GM12892 (cell line): ENCODE measurements around the gene MEAK7.

Experiments used
- DNase-seq: peaks from one replicate; pipeline ENCODE4 v3.0.0; 2011; ENCODE audit not compliant: insufficient read length
- FAIRE-seq: peaks from 2 replicates; lab custom pipeline; 2011; peaks lifted over from hg19 to GRCh38; lab: Jason Lieb, UNC
- POLR2A ChIP-seq: IDR thresholded peaks from 2 replicates; pipeline ENCODE4 v1.6.1; 2011; ENCODE audit warnings: low read depth, low read length, control low read depth
- POLR2AphosphoS5 ChIP-seq: IDR thresholded peaks from 2 replicates; pipeline ENCODE4 v1.6.1; 2011; ENCODE audit warnings: low read depth, low read length, control low read depth
- TAF1 ChIP-seq: IDR thresholded peaks from 2 replicates; pipeline ENCODE4 v1.6.1; 2011; ENCODE audit warnings: low read depth, mild to moderate bottlenecking, control low read depth, low read length, borderline replicate concordance

Gene MEAK7

GRCh38 chr16:84496991-84497390, 7.5 kb downstream of the MEAK7 start:
- FAIRE-seq (no peak), DNase-seq (no peak)
- TF ChIP-seq POLR2AphosphoS5 (no peak), TAF1 (no peak), POLR2A (no peak)

GRCh38 chr16:84495506-84495905, 9.0 kb downstream of the MEAK7 start:
- FAIRE-seq = no peak
- DNase-seq = no peak
- no peak for TF ChIP-seq POLR2A
- no peak for TF ChIP-seq POLR2AphosphoS5
- no peak for TF ChIP-seq TAF1

- FAIRE-seq (no peak), DNase-seq (no peak)
- TF ChIP-seq TAF1 = no peak
- TF ChIP-seq POLR2AphosphoS5 = no peak
- TF ChIP-seq POLR2A = no peak
Observed at GRCh38 chr16:84489131-84489530, 15.3 kb downstream of the MEAK7 start.

DNA sequence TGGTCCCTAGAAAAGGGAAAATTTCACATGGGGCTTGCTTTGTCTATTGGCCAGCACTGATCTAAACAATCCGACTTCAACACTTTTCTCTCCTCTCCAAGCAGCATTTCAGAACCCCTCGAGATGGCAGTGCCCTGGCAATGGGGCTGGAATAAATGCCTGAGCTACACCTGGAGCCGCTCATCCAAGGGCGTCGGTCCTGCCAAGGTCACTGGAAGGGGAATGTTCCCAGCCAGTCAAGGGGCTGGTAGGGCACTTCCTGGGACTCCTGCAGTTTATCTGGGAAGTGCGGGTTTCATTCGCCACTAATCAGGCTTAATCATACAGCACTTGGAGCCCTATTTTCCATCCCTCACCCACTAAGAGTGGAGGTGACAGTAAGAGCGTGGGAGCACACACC, 17.1 kb downstream of the MEAK7 start:
- no peak for FAIRE-seq
- DNase-seq = no peak
- TF ChIP-seq POLR2A (no peak), TAF1 (no peak), POLR2AphosphoS5 (no peak)

DNA sequence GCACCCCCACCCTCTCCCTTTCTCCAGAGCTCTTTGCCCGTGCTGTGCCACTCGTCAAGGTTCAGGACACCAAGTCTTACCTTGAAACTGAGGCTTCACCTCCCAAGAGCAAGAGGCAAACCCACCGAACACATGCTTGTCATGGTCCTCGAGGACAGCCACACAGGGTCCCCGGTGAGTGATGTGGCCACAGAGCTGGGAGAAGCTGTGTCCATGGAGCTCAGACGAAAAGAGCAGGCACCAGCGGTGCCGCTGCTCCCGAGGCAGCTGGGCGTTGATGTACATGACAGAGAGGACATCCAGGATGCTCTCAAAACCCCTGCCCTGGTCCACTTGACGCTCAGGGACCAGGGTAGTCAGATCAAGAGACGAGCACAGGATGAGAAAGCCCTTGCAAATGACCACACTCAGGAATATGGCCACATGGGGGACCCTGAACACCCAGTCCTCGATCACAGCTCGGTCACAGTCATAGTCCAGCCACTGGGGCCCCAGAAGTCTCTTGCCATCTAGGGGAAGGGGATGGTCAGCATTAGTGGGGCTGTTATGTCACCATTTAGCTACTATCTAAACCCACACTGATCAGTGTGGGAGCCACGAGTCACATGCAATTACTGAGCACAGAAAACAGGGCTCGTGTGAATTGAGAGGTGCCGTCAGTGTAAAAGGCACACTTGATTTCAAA, 17.8 kb downstream of the MEAK7 start:
- TF ChIP-seq POLR2A (no peak), TAF1 (no peak), POLR2AphosphoS5 (no peak)
- DNase-seq (no peak), FAIRE-seq (no peak)

DNA sequence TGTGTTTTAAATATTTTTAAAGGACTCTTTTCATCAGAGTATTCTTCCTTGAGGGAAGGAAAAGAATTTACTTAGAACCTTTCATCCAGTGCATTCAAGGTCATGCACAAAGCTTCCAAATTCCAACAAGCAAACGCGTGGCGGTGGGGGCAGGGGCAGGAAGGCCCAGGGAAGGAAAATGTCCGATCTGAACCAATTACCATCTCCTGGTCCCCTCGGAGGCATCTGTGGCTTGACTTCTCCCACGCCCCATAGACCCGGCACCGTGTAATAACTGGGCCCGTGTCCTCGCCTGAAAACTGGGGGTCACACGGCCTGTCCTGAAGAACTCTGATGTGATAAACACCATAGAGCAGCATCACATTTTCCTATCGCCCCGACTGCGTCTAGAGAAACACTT, 18.3 kb downstream of the MEAK7 start:
- no peak for TF ChIP-seq TAF1
- TF ChIP-seq POLR2A = no peak
- TF ChIP-seq POLR2AphosphoS5 = no peak
- FAIRE-seq (no peak), DNase-seq (no peak)

GRCh38 chr16:84485255-84486010, 19.0 kb downstream of the MEAK7 start:
- no peak for DNase-seq
- no peak for TF ChIP-seq POLR2A
- no peak for TF ChIP-seq POLR2AphosphoS5
- no peak for TF ChIP-seq TAF1
- no peak for FAIRE-seq

DNA sequence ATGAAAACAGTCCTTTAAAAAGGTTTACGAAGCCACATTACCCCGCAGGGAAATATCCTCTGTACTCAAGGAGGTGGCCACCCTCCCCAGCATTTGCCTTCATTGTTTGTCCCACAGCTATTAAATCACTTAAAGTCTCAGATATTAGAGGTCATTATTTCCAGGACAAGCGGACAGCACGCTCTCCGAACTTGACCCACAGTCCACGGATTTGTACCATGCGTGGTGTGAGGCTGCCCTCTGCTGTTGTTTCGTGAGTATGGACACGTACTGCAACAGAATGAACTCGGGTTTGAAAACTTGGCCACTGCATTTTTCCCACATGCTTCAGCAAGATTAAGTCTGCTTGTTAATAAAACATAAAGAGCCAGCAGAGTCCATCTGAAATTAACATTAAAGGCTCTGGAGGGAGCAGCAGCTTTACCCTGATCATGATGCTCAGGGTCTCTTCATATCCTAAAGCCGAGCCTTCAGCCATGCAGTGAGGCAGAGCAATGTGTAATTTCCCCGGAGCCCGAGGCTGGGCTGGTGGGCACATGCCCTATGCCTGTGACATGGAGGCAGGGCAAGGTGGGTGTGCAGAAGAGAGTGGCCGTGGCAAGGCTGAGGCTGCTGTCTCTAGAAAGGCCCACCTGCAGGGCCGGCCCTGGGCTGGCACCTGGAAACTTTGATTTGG, 19.7 kb downstream of the MEAK7 start:
- no peak for DNase-seq
- FAIRE-seq = no peak
- TF ChIP-seq POLR2AphosphoS5 = no peak
- TF ChIP-seq POLR2A = no peak
- TF ChIP-seq TAF1 = no peak

- FAIRE-seq = no peak
- DNase-seq = no peak
- TF ChIP-seq POLR2AphosphoS5 (no peak), TAF1 (no peak), POLR2A (no peak)
Observed at GRCh38 chr16:84483882-84484565, 20.4 kb downstream of the MEAK7 start.

DNA sequence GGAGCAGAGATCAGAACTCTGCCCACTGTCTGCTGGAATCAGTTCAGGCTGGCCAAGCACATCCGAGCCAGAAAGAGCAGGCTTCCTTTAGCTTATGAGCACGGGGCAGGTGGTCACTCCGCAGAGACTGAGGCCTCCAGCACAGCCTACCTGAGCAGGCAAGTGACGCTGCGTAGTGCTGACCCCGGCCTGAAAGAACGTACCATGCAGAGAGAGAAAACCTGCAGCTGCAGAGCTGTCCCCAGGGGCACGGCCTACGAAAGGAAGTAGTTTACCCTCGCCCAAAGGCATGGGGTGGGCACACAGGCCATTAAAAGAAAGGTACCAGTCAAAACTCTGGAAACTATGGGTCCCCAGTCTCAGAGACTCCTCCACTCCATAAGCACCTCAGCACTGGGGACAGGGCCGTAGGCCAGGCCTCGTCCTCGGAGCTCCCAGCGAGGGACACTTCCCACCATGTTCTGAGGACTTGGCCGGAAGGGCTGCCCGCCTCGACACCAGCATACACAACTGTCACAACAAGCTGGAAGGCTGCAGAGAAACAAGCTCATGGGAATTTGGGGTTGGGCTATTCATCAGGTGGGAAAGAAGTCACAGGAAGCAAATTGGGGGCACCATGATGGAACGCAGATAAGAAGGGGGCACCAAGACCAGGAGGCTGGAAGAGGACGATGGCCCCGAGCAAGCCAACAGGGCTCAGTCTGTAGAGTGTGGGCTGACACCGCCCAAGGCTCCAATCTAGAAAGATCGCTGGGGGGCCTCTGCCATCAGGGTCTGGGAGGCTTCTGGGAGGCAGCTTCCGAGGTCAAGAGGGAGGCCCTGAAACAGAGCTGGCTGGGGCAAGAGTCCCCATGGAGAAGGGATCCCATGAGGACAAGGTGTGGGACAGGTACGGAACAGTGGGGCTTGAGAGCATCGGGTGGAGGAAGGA, 21.2 kb downstream of the MEAK7 start:
- FAIRE-seq = no peak
- DNase-seq = no peak
- no peak for TF ChIP-seq POLR2A
- no peak for TF ChIP-seq POLR2AphosphoS5
- TF ChIP-seq TAF1 = no peak
